ENCODE measurements around the gene C14orf119.

The C14orf119 gene

GRCh38 chr14:23090254-23090636, 5.1 kb upstream of the C14orf119 start:
- TF ChIP-seq, protein P1, sequence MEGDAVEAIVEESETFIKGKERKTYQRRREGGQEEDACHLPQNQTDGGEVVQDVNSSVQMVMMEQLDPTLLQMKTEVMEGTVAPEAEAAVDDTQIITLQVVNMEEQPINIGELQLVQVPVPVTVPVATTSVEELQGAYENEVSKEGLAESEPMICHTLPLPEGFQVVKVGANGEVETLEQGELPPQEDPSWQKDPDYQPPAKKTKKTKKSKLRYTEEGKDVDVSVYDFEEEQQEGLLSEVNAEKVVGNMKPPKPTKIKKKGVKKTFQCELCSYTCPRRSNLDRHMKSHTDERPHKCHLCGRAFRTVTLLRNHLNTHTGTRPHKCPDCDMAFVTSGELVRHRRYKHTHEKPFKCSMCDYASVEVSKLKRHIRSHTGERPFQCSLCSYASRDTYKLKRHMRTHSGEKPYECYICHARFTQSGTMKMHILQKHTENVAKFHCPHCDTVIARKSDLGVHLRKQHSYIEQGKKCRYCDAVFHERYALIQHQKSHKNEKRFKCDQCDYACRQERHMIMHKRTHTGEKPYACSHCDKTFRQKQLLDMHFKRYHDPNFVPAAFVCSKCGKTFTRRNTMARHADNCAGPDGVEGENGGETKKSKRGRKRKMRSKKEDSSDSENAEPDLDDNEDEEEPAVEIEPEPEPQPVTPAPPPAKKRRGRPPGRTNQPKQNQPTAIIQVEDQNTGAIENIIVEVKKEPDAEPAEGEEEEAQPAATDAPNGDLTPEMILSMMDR (IDR thresholded peaks at IDR 0.05; ENCODE audit: control insufficient read depth, extremely low read depth, insufficient read depth) = no peak
- peak; percentile 92 for DNase-seq (ENCODE audit: low read depth)
- peak overlapping the region; percentile 6; the same call in 1 of the 2 replicates for H3K4me3 ChIP-seq (ENCODE audit: low read depth, low read length)

- no peak for DNase-seq (ENCODE audit: low read depth)
- no peak overlapping the region for H3K4me3 ChIP-seq (ENCODE audit: low read depth, low read length)
- TF ChIP-seq, protein P1 (IDR thresholded peaks at IDR 0.05; ENCODE audit: control insufficient read depth, extremely low read depth, insufficient read depth) = no peak
Observed at GRCh38 chr14:23091294-23092225, 3.7 kb upstream of the C14orf119 start.

GRCh38 chr14:23093104-23093503, 2.2 kb upstream of the C14orf119 start:
- TF ChIP-seq, protein P1 (IDR thresholded peaks at IDR 0.05; ENCODE audit: control insufficient read depth, extremely low read depth, insufficient read depth) = no peak
- no peak for DNase-seq (ENCODE audit: low read depth)
- no peak overlapping the region for H3K4me3 ChIP-seq (ENCODE audit: low read depth, low read length)

DNA sequence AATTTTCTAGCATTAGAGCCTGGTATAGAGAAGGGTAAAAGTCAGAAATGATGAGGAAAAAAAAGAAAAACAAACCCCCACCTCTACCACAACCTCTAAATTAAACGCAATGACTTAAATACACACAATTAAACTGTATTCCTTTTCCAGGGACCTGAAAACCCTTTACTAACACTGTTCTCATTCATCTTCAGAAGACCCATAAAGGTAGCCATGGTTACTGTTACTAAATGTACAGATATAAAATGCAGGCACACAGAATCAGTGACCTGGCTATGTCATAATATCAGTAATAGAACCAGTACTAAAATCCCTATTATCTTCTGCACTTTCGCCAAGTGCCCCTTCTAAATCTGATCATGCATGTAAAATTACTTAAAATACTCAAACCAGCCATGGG, 1.8 kb upstream of the C14orf119 start:
- H3K4me3 ChIP-seq (ENCODE audit: low read depth, low read length) = peak overlapping the region; percentile 86
- TF ChIP-seq, protein P1 (IDR thresholded peaks at IDR 0.05; ENCODE audit: control insufficient read depth, extremely low read depth, insufficient read depth) = no peak
- no peak for DNase-seq (ENCODE audit: low read depth)

- TF ChIP-seq, protein P1 (IDR thresholded peaks at IDR 0.05; ENCODE audit: control insufficient read depth, extremely low read depth, insufficient read depth) = peak; percentile 19
- DNase-seq (ENCODE audit: low read depth) = no peak
Observed at GRCh38 chr14:23093991-23094665, 1.2 kb upstream of the C14orf119 start.

DNA sequence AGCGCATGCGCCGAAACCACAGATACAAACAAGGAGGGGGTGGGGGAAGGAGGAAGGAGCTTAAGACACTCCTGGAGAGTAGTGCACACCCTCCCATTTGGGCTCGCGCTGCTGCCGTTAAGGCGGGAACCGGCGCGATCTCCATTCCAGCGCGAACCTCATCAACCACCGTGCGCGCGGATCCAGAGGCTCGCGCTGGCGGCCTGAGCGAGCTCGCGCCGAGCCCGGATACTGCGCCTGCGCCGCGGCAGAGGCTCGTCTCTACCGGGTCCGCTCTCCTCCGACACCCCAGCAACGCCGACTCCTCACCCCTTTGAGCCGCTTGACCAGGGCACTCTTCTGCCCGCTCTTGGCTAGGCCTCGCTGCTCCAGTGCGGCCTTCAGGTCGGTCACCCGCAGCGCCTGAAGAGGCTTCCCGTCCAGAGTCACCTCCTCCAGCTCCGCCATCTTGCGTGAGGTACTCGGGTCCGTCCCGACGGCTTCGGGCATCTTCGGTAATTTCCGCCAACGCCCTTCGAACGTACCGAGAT, 574 bp upstream of the C14orf119 start, which contains the start of gene ACIN1:
Gene ACIN1, minus strand, starts transcription at position 471 of the 530 bp plus-strand sequence. Its CDS starts 24 bp downstream, at position 447.
- TF ChIP-seq, protein P1 (IDR thresholded peaks at IDR 0.05; ENCODE audit: control insufficient read depth, extremely low read depth, insufficient read depth) = no peak
- H3K4me3 ChIP-seq (ENCODE audit: low read depth, low read length) = peak within 1 kb of the TSS; percentile 86
- DNase-seq (ENCODE audit: low read depth) = peak; percentile 49

More at GRCh38 chr14:23093991-23094665, 1.2 kb upstream of the C14orf119 start:
- H3K4me3 ChIP-seq (ENCODE audit: low read depth, low read length) = peak overlapping the region; percentile 86

All from LNCaP clone FGC (cell line).